DMS 273 (cell line): Measurements from ENCODE around the gene RBM26.

Experiments
- DNase-seq: peaks from one replicate; lab custom pipeline; 2025; ENCODE audit not compliant: unreplicated experiment; lab: John Stamatoyannopoulos, UW

Gene RBM26

GRCh38 chr13:79405831-79406596 lies at the start of gene RBM26:
Gene RBM26 (minus strand): TSS chr13:79406255. CDS start chr13:79405774, 481 bp downstream.
- peak; percentile 95 for DNase-seq

GRCh38 chr13:79455331-79455730 lies 49.3 kb upstream of the RBM26 start:
- DNase-seq, result no peak

- DNase-seq, result no peak
Observed at GRCh38 chr13:79452239-79452913, 46.3 kb upstream of the RBM26 start.

GRCh38 chr13:79451500-79451962 lies 45.5 kb upstream of the RBM26 start:
- DNase-seq, result peak; percentile 6

- no peak for DNase-seq
Observed at GRCh38 chr13:79450110-79450509, 44.1 kb upstream of the RBM26 start.

GRCh38 chr13:79448413-79448812 lies 42.4 kb upstream of the RBM26 start:
- DNase-seq, result no peak

- DNase-seq, result no peak
Observed at GRCh38 chr13:79447741-79448140, 41.7 kb upstream of the RBM26 start.

GRCh38 chr13:79447141-79447540 lies 41.1 kb upstream of the RBM26 start:
- DNase-seq, result no peak

- no peak for DNase-seq
Observed at GRCh38 chr13:79445968-79446645, 40.1 kb upstream of the RBM26 start.

GRCh38 chr13:79442706-79443105 lies 36.7 kb upstream of the RBM26 start:
- no peak for DNase-seq

GRCh38 chr13:79442221-79442620 lies 36.2 kb upstream of the RBM26 start:
- no peak for DNase-seq

- DNase-seq, result no peak
Observed at GRCh38 chr13:79440958-79441528, 35.0 kb upstream of the RBM26 start.

- no peak for DNase-seq
Observed at GRCh38 chr13:79439275-79439674, 33.2 kb upstream of the RBM26 start.

- no peak for DNase-seq
Observed at GRCh38 chr13:79435561-79435990, 29.5 kb upstream of the RBM26 start.

- no peak for DNase-seq
Observed at GRCh38 chr13:79434556-79434955, 28.5 kb upstream of the RBM26 start.

GRCh38 chr13:79432992-79433391 lies 26.9 kb upstream of the RBM26 start:
- peak; percentile 57 for DNase-seq

GRCh38 chr13:79432086-79432485 lies 26.0 kb upstream of the RBM26 start:
- no peak for DNase-seq

GRCh38 chr13:79429309-79429708 lies 23.3 kb upstream of the RBM26 start:
- no peak for DNase-seq

GRCh38 chr13:79427883-79428282 lies 21.8 kb upstream of the RBM26 start:
- no peak for DNase-seq

- DNase-seq, result no peak
Observed at GRCh38 chr13:79427265-79427664, 21.2 kb upstream of the RBM26 start.
